Left forelimb (tissue), 1 donor: Measurements from ENCODE around the gene OLFML3.

Source experiments
- DNase-seq: peaks from one replicate; pipeline ENCODE4 v3.0.0-alpha.2; 2018; ENCODE audit warnings: low spot score

OLFML3 gene

DNA sequence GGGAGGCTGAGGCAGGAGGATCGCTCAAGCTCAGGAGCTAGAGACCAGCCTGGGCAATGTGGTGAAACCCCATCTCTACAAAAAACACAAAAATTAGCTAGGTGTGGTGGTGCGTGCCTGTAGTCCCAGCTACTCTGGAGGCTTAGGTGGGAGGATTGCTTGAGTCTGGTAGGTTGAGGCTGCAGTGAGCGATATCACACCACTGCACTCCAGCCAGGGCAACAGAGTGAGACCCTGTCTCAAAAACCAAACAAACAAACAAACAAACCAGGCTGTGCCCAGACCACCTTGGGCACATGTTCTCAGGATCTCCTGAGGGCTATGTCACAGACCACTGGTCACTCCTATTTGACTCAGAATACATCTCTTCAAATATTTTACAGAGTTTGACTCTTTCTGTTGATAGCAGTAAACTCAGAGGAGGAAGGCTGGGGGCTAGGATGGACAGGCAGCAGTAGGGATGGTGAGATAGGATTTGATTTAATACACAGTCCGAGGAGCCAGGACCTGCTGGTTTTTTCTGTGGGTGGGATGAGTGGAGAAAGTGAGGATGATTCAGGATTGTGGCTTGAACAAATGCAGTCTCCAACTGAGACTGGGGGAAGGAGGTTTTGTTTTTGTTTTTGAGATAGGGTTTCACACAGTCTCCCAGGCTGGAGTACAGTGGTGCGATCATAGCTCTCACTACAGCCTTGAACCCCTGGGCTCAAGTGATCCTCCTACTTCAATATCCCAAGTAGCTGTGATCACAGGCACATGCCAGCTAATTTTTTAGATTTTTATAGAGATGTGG lies 46.5 kb downstream of the OLFML3 start:
- no peak for DNase-seq

DNA sequence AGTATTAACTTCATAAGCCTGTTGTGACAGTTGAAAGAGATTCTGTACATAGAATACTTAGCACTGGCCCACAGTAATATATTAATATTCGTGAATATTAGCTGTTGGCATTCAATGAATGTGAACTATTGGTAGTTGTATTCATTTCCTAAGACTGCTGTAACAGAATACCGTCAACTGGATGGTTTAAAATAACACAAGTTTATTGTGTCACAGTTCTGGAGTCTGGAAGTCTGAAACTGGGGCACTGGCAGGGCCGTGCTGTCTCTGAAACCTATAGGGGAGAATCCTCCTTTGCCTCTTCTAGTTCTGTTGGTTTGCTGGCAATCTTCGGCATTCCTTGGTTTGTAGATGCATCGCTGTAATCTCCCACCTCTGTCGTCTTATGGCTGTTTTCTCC lies 47.5 kb downstream of the OLFML3 start:
- no peak for DNase-seq
